CD4-positive, alpha-beta T cell (primary cell): ENCODE results near the gene WASL. TPM values are rescaled to one million over a fixed set of nuclear protein-coding genes. Genes with fewer than 3 reads are reported as not detected.

Experiments
- ATAC-seq: fragments of 200-7000 bp; cut with Tn5 transposase; one replicate; pipeline ENCODE4 v1.10.0; 2022; ENCODE audit warnings: mild to moderate bottlenecking; ENCODE audit not compliant: poor library complexity
- CTCF ChIA-PET: fragments of 350-600 bp; sonication (Branson Sonifier 250); formaldehyde crosslinking; loops from one replicate; lab custom pipeline; 2021; ENCODE audit warnings: antibody characterized with exemption, inconsistent platforms; lab: Charles Lee
- POLR2A ChIA-PET: fragments of 350-600 bp; sonication (Branson Sonifier 250); formaldehyde crosslinking; loops from one replicate; lab custom pipeline; 2021; ENCODE audit warnings: antibody characterized with exemption, inconsistent platforms; lab: Charles Lee
- DNase-seq, 14 experiments: peaks; one replicate each; pipeline ENCODE4 v3.0.0-alpha.2; 2013 to 2020; ENCODE audit warnings: mixed read lengths in 2 of 14
- H3K27ac ChIP-seq, 2 donors: one replicate each; pipeline versions ENCODE4 v1.5.1 to v1.7.0; 2013; ENCODE audit warnings: low read length in 2 of 2, low read depth in 1 of 2, mild to moderate bottlenecking in 1 of 2
- H3K27me3 ChIP-seq, 2 experiments: 1 replicate in 1 of 2; 2 replicates in 1 of 2; pipeline versions ENCODE4 v1.6.1 to v1.7.0; 2013; ENCODE audit warnings: low read length in 2 of 2, control low read depth in 1 of 2, mild to moderate bottlenecking in 1 of 2, moderate library complexity in 1 of 2; ENCODE audit not compliant: insufficient read depth in 2 of 2, control insufficient read depth in 1 of 2
- H3K36me3 ChIP-seq: one replicate; pipeline ENCODE4 v1.6.1; 2013; ENCODE audit warnings: low read length, control low read depth; ENCODE audit not compliant: insufficient read depth
- H3K4me1 ChIP-seq: one replicate; pipeline ENCODE4 v1.6.1; 2013; ENCODE audit warnings: low read length, control low read depth; ENCODE audit not compliant: insufficient read depth
- H3K4me3 ChIP-seq: one replicate; pipeline ENCODE4 v1.5.1; 2013; ENCODE audit warnings: mild to moderate bottlenecking, low read length, moderate library complexity
- H3K9me3 ChIP-seq, 2 experiments: 1 replicate in 1 of 2; 2 replicates in 1 of 2; pipeline versions ENCODE4 v1.6.1 to v1.7.0; 2013; ENCODE audit warnings: low read length in 2 of 2, mild to moderate bottlenecking in 2 of 2, control low read depth in 1 of 2, moderate library complexity in 1 of 2; ENCODE audit not compliant: control insufficient read depth in 1 of 2, insufficient read depth in 1 of 2
- H3K27ac Mint-ChIP-seq: one replicate; pipeline ENCODE4 v1.8.0; 2020; ENCODE audit warnings: mixed read lengths
- H3K27me3 Mint-ChIP-seq: one replicate; pipeline ENCODE4 v1.8.0; 2021; ENCODE audit warnings: mixed read lengths
- H3K36me3 Mint-ChIP-seq: one replicate; pipeline ENCODE4 v1.8.0; 2021; ENCODE audit warnings: low read depth, mixed read lengths
- H3K4me1 Mint-ChIP-seq: one replicate; pipeline ENCODE4 v1.8.0; 2021; ENCODE audit warnings: low read depth, mixed read lengths
- H3K4me3 Mint-ChIP-seq: one replicate; pipeline ENCODE4 v1.8.0; 2020; ENCODE audit warnings: mild to moderate bottlenecking, mixed read lengths
- H3K9me3 Mint-ChIP-seq: one replicate; pipeline ENCODE4 v1.8.0; 2020; ENCODE audit warnings: mixed read lengths
- intact Hi-C, 2 experiments: fragments of 100-400 bp; cut with DNase I in 1 of 2; cut with micrococcal nuclease in 1 of 2; formaldehyde crosslinking; loops; one replicate each; pipeline versions ENCODE4 v1.15.1 to v1.9.0; 2023 to 2025; cut with DNase I, micrococcal nuclease
- total RNA-seq, 174 experiments: library from RNA in 2 of 174; stranded (reverse) in 2 of 174; gene quantifications; one replicate each; pipeline ENCODE4 v1.2.3 and lab custom pipeline; 2021 to 2026
- TF ChIP-seq, protein P1 (sequence below): fragments of 200-600 bp; IDR thresholded peaks from one replicate; pipeline ENCODE4 v1.8.0; 2022; ENCODE audit warnings: antibody characterized with exemption, mild to moderate bottlenecking

WASL gene
- total RNA-seq, 2 experiments from 2014 or later, result 8.6 to 9.3 TPM

DNA sequence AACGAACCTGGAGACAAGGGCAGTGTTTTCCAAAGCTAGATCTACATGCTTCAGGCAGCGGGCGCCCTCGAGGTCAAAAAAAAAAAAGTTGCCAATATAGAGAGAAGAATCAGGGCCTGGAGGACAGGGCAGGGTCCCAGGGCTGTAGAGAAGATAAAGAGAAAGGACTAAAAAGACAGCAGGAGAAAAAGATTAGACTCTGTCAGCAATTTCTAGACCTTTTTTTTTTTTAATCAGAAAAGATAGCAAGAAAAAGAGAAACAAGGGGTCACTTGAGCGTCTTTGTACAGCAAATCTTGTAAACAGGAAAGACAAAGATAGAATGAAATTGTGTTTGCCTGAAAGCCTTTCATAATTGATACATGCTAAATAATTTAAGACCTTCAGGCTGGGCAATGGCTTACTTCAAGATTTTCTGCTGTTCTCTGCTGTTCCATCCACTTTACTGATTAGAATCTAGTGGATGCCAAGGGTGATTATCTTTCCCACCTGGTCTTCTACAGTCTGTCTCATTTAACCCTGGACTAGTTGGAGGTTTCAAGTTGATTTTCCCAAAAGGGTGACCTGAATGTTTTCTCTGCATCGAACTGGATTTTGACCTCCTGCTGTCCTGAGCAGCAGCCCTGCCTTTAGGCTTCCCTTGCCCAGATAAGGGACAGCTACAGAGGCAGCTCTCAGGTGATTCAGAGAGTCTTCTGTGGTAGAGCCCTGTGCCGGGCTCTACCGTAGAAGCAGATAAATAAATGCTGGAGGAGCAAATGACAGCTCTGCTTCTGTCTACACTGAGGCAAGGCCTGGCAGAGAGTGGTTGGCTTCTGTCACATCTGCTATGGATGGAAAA is 88.1 kb downstream of the WASL start:
- ATAC-seq (no peak), DNase-seq (no peak)
- Mint-ChIP-seq H3K36me3 (no peaks in the 10 kb centered on the region), H3K27me3 (peaks cover 50% of the 10 kb centered on the region), H3K4me1 (no peaks in the 10 kb centered on the region), H3K27ac (no peak overlapping the region), H3K9me3 (no peaks in the 10 kb centered on the region), H3K4me3 (no peak overlapping the region)
- Histone ChIP-seq H3K9me3 (no peaks in the 10 kb centered on the region), H3K27ac (no peak overlapping the region), H3K4me3 (no peak overlapping the region), H3K36me3 (no peaks in the 10 kb centered on the region), H3K4me1 (no peaks in the 10 kb centered on the region), H3K27me3 (peaks cover 5 to 10% of the 10 kb centered on the region in 2 experiments)
- ChIA-PET CTCF (interaction anchor here (0.9 kb wide), 1 partner anchor 12 kb away, joined by 3 read pairs; no protein-coding TSS in a partner anchor), POLR2A (no interaction called here)
- TF ChIP-seq, protein P1, sequence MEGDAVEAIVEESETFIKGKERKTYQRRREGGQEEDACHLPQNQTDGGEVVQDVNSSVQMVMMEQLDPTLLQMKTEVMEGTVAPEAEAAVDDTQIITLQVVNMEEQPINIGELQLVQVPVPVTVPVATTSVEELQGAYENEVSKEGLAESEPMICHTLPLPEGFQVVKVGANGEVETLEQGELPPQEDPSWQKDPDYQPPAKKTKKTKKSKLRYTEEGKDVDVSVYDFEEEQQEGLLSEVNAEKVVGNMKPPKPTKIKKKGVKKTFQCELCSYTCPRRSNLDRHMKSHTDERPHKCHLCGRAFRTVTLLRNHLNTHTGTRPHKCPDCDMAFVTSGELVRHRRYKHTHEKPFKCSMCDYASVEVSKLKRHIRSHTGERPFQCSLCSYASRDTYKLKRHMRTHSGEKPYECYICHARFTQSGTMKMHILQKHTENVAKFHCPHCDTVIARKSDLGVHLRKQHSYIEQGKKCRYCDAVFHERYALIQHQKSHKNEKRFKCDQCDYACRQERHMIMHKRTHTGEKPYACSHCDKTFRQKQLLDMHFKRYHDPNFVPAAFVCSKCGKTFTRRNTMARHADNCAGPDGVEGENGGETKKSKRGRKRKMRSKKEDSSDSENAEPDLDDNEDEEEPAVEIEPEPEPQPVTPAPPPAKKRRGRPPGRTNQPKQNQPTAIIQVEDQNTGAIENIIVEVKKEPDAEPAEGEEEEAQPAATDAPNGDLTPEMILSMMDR, result no peak
- intact Hi-C loops, result no loop called here

DNA sequence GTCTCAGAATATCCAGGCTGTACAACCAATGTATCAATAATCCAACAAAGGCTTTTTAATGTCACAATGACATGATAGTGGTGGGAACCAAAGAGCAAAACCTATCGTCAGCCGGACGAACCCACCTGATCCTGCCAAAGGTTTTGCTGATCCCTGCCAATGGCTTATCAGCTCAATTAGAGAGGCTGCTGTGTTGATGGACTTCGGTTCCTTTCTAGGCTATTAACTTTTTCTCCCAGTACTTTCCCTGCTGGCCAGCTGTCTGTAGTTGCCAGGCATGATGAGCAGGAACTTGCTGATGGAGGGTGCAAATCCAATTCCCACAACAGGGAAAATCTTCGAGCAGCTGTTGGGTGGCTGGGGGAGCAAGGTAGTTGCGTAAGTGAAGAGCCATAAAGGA is 90.8 kb downstream of the WASL start:
- H3K4me3 Mint-ChIP-seq, result no peak overlapping the region
- Histone ChIP-seq H3K4me1 (no peaks in the 10 kb centered on the region), H3K27me3 (peaks cover 3 to 10% of the 10 kb centered on the region in 2 experiments), H3K36me3 (no peaks in the 10 kb centered on the region), H3K9me3 (no peaks in the 10 kb centered on the region), H3K27ac (no peak overlapping the region), H3K4me3 (no peak overlapping the region)
- ATAC-seq (no peak), DNase-seq (no peak)
- peaks cover 45% of the 10 kb centered on the region for H3K27me3 Mint-ChIP-seq
- TF ChIP-seq, protein P1, result no peak
- no peaks in the 10 kb centered on the region for H3K36me3 Mint-ChIP-seq
- no peak overlapping the region for H3K27ac Mint-ChIP-seq
- intact Hi-C loops, result no loop called here
- H3K4me1 Mint-ChIP-seq, result no peaks in the 10 kb centered on the region
- ChIA-PET POLR2A (no interaction called here), CTCF (interaction anchor here (0.9 to 1.0 kb wide), 2 partner anchors 10 to 43 kb away, joined by 3 to 4 read pairs; no protein-coding TSS in a partner anchor)
- no peaks in the 10 kb centered on the region for H3K9me3 Mint-ChIP-seq

DNA sequence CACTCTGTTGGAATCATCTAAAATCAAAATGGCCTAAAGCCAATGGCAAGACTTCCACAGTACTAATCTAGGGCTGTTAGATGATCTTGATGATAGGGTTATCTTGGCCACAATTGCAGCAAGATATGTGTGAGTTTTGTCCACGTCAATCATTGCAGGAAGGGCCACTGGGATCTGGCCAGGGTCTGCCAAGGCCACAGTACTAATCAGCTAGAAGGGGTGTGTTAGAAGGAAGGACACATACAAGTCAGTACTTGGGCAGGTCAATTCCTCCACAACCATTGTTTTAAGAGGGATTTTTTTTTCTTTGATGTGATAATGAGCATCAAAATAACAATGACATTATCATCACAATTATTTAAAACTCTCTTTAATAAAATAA is 91.5 kb downstream of the WASL start:
- peaks cover 0 to 10% of the 10 kb centered on the region in 2 experiments for H3K27me3 ChIP-seq
- H3K27me3 Mint-ChIP-seq, result peaks cover 43% of the 10 kb centered on the region
- no peak overlapping the region for H3K4me3 Mint-ChIP-seq
- no peaks in the 10 kb centered on the region for H3K4me1 Mint-ChIP-seq
- no peak overlapping the region for H3K27ac Mint-ChIP-seq
- no peak for ATAC-seq
- H3K9me3 ChIP-seq, result no peaks in the 10 kb centered on the region
- H3K27ac ChIP-seq, result no peak overlapping the region
- DNase-seq, result no peak
- no peaks in the 10 kb centered on the region for H3K36me3 Mint-ChIP-seq
- no peaks in the 10 kb centered on the region for H3K9me3 Mint-ChIP-seq
- TF ChIP-seq, protein P1, result no peak
- ChIA-PET CTCF (no interaction called here), POLR2A (no interaction called here)
- intact Hi-C loops, result no loop called here
- H3K4me3 ChIP-seq, result no peak overlapping the region
- H3K36me3 ChIP-seq, result no peaks in the 10 kb centered on the region
- no peaks in the 10 kb centered on the region for H3K4me1 ChIP-seq
